ENCODE data around the gene CD163L1. TPM values are rescaled to one million over a fixed set of nuclear protein-coding genes. Genes with fewer than 3 reads are reported as not detected.
A peak's percentile ranks its signal among the peaks of the same experiment; 100 is the strongest.
"Not testable (repeated sequence)": the region's sequence is repeated elsewhere in the genome, so short reads cannot be mapped to it uniquely, and the experiment has no call there.

Gene CD163L1
- 0.70 and 1.2 TPM in 2 replicates for total RNA-seq (2014; rRNA removed; shearing (Covaris generic))

GRCh38 chr12:7444076-7444475, at the start of gene CD163L1:
Gene CD163L1, minus strand, starts transcription at chr12:7444153. Its CDS starts 26 bp downstream, at chr12:7444127.
- no peak for DNase-seq (ENCODE audit: low spot score)

DNA sequence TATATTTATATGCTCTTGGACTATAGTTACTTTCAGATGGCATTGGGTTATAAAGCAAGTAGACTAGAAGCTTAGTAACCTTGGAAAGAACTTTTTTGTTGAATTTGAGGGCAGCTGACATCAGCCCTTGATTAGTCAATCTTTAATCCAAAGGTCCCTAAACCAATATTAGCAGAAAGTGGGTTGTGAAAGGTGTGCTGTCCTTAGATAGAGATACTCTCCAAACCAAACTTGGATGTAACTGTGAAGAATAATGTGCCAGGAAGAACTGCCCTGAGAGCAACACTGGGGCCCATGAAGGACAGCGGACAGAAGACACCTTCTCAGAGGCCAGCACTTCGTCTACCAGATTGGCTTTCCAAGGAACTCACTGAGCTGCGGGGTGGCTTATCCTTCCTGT, 49.1 kb upstream of the CD163L1 start:
- DNase-seq (ENCODE audit: low spot score) = no peak

- DNase-seq (ENCODE audit: low spot score) = no peak
Observed at GRCh38 chr12:7486512-7486911, 42.6 kb upstream of the CD163L1 start.

DNA sequence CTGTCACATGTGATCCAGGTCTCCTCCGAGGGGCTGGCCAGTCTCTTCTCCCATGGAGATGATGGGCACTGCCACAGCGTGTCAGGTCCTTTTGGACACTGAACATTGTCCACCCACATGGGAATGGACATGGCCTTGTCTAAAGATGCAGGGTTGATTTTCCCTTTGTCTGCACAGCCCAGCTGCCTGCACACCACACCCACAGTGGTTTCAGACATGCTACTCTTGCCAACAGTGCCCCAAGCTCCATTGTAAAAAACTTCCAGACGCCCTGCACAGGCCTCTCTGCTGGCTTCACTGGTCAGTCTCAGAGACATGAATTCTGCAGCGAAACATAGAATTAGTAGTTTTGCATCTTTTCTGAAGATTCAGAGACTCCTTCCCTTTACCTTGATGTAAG, 41.1 kb upstream of the CD163L1 start:
- DNase-seq (ENCODE audit: low spot score) = no peak

DNA sequence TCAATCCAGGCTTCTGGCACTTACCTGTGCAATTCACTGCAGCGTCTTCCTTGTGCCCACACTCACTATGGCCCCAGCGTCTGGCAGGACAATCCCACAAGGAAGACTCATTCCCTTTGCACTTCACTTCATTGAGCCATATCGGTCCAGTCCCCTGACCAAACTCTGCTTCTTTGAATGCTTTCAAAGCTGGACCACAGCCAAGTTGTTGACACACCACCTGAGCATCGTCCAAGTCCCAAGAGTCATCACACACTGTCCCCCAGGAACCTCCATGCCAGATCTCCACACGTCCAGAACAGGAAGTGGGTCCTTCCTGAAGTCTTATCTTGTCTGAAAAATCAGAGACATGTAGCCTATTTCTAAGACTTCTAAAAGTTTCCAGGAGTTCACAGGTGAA, 39.4 kb upstream of the CD163L1 start:
- no peak for DNase-seq (ENCODE audit: low spot score)

- no peak for DNase-seq (ENCODE audit: low spot score)
Observed at GRCh38 chr12:7479771-7480170, 35.8 kb upstream of the CD163L1 start.

GRCh38 chr12:7472060-7472459, 28.1 kb upstream of the CD163L1 start:
- DNase-seq (ENCODE audit: low spot score) = no peak

GRCh38 chr12:7460375-7461259, 16.7 kb upstream of the CD163L1 start:
- DNase-seq (ENCODE audit: low spot score) = peak; percentile 67

DNA sequence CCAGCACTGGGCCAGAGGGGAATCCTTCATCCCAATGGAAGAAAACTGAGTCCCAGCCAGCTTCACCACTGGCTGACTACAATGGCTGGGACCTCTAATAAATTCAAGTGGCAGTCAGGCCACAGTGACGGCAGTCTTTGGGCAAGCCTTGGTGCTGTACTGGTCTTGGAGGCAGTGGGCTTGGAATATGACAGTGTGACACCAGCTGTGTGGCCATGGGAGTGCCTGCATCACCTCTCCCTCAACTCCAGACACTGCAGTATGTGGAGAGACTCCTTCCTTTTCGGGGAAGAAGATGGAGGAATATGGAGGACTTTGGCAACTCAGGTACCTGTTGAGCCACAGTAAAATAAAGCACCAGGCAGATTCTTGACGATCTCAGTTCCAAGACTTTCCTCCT, 16.0 kb upstream of the CD163L1 start:
- no peak for DNase-seq (ENCODE audit: low spot score)

- no peak for DNase-seq (ENCODE audit: low spot score)
Observed at GRCh38 chr12:7451756-7452155, 7.8 kb upstream of the CD163L1 start.

DNA sequence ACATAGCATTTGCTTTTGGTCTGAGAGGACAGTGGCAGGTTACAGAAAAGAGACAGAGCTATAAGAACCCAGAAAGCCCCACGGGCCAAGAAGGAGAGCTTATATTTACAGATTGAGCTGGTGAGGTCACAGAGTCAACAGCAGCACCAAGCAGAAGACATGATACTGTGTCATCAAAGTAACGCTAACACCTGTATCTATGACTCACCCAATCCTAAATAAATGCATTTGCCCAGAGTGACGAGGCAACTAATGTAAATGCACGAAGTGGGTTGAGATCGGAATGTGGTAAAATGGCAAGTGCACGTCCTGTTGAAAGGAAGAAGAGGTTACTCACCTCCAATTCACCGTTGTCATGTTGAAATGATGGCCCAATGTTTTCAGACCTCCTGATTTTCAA, 6.7 kb upstream of the CD163L1 start:
- DNase-seq (ENCODE audit: low spot score) = peak; percentile 4

DNA sequence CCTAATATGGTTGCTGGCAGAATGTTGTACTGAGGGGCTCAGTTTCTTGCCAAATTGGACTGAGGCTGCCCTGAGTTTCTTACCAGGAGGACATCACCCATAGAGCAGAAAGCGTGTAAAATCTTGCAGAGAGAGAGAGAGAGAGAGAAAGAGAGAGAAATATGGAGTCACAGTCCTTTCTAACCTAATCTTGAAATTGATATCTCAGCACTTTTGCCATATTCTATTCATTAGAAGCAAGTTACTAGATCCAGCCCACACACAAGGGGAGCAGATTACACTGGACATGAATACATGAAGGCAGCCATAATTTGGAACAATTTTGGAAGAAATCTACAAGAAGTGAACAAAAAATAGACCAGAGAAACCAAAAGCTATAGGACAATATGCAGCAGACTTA, 4.1 kb upstream of the CD163L1 start:
- no peak for DNase-seq (ENCODE audit: low spot score)

- DNase-seq (ENCODE audit: low spot score) = no peak
Observed at GRCh38 chr12:7444537-7444936, 584 bp upstream of the CD163L1 start.

GRCh38 chr12:7441216-7441615, 2.7 kb downstream of the CD163L1 start:
- DNase-seq (ENCODE audit: low spot score) = no peak

GRCh38 chr12:7439579-7440505, 4.1 kb downstream of the CD163L1 start:
- no peak for DNase-seq (ENCODE audit: low spot score)

DNA sequence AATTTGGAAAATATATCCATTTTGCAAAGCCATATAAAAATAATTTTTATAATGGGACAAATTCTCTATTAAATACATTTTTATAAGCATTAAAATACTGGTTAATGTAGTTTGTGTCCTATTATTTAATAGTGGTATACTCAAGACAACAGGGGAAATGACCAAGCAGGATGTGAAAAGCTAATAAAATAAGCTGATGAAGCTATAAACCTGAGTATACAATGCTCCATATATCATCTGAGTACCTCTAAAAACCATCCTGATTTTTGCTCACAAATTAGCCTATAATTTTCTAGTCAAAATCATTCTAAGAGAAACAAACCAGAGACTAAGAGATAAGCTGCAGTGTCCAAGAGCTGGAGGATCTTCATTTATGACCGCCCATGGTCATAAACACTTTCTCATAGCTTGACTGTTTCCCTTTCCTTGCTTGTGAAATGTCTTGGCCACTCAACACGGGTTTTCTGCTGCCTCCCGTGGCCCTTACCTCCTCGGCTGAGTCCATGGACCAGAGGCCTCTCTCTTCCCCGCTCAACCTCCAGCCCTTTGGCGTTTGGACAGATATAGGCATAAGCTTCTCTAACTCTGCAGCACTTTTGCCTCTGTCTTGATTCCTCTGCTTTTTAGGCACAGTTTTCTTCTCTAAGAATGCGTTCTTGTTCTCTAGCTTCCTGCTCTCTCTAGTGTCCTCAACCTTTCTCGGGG, 5.5 kb downstream of the CD163L1 start:
- not testable (repeated sequence) for DNase-seq (ENCODE audit: low spot score)

DNA sequence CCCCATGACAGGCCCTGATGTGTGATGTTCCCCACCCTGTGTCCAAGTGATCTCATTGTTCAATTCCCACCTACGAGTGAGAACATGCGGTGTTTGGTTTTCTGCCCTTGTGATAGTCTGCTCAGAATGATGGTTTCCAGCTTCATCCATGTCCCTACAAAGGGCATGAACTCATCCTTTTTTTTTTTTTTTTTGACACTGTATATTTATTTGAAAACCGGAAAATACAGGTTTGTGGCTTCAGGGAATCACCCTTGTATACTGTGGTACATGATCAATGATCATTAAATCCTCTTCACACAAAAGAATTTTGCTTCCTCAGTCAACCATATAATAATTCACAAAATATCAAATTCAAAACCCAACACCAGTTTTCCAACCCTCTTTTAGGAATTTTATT, 6.5 kb downstream of the CD163L1 start:
- not testable (repeated sequence) for DNase-seq (ENCODE audit: low spot score)

DNA sequence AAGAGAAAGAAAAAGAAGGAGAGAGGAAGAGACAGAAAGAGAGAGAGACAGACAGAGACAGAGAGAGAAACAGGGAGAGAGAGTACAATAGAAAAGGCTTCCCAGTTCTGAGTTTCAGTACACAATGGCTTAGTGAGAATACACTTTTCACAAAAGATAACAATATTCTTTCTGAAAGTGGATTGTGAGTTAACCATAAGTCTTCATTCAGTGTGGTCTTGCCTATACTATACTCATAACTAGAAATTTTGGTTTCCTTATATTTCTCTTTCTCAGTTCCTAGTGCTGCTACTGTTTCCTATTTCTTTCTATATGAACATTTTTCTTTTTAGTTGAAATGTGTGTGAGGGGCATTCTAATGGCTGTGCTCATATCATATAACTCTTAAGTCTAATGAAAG, 9.3 kb downstream of the CD163L1 start:
- no peak for DNase-seq (ENCODE audit: low spot score)

- DNase-seq (ENCODE audit: low spot score) = no peak
Observed at GRCh38 chr12:7433276-7433822, 10.6 kb downstream of the CD163L1 start.

GRCh38 chr12:7431993-7432685, 11.8 kb downstream of the CD163L1 start:
- no peak for DNase-seq (ENCODE audit: low spot score)

- DNase-seq (ENCODE audit: low spot score) = no peak
Observed at GRCh38 chr12:7411343-7411742, 32.6 kb downstream of the CD163L1 start.
